Superior temporal gyrus (tissue), 1 donor: ENCODE data around the gene APPL2.

Experiments used
- DNase-seq: peaks from one replicate; pipeline ENCODE4 v3.0.0-alpha.2; 2016; ENCODE audit errors: extremely low spot score

APPL2 gene, protein sequence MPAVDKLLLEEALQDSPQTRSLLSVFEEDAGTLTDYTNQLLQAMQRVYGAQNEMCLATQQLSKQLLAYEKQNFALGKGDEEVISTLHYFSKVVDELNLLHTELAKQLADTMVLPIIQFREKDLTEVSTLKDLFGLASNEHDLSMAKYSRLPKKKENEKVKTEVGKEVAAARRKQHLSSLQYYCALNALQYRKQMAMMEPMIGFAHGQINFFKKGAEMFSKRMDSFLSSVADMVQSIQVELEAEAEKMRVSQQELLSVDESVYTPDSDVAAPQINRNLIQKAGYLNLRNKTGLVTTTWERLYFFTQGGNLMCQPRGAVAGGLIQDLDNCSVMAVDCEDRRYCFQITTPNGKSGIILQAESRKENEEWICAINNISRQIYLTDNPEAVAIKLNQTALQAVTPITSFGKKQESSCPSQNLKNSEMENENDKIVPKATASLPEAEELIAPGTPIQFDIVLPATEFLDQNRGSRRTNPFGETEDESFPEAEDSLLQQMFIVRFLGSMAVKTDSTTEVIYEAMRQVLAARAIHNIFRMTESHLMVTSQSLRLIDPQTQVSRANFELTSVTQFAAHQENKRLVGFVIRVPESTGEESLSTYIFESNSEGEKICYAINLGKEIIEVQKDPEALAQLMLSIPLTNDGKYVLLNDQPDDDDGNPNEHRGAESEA

DNA sequence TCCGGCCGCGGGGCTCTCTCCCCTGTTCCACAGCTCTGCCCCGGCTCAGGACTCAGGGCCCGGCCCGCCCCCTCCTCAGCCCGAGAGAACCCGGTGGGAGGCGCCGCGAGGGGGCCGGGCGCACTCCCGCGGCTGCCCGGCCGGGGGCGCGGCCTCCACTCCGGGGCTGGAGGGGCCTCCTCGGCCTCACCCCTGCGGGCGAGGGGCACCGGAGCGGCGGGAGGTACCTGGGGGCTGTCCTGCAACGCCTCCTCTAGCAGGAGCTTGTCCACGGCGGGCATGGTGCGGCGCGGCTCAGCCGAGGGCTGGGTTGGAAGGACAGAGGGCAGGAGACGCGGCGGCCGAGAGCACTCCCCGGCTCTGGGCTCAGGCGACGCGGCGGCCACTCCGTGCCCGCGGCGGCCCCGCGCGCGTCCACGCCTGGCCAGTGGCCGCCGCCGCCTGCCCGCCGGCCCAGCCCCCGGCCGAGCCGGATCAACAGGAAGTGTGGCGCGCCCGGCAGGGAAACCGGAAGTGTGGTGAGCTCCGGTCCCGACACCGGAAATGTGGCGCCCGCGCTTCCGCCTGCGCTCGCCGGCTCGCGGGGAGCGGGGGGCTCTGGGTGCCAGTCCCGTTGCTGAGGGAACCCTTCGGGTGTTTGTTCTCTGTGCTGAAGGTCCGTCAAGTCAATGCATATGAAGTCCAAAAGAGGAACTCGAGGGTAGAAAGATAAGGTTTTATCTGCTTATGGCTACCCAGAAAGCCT is at the start of gene APPL2:
Gene APPL2, minus strand, starts transcription at position 443 of the 745 bp plus-strand sequence. Its CDS starts 162 bp downstream, at position 281.
- DNase-seq, result peak; percentile 95

DNA sequence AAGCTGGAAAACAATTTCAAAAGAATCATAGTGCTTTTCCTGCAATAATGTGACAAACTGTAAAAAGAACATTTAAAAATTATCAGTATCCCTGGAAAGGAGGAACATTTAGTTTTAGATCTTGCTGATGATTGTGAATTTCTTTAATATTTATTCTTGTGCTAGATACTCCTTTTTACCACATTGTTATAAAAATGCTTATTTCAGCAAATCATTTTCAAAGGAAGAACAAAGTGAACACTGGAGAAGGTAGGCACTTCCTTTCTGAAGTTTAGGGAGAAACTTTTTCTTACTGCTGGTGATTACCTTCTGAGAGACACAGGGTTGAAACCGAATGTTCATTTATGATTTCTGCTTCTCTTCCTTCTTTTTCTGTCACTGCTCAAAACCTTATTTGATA is 49.4 kb upstream of the APPL2 start:
- DNase-seq, result no peak

DNA sequence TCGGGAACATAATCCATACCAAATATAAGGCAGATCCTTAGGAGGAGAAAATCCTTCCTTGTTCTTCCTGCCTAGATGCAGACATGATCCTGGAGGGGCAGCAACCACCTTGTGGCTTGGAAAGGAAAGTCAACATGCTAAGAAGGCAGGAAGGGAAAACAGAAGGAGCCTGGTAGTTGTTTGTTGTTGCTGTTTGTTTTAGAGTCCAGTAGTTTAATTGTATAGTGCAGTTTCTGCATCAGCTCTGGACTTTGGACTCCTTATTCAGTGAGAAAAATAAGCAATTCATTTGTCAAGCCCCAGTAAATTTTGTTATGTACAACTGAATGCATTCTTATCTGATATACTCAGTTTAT is 45.7 kb upstream of the APPL2 start:
- no peak for DNase-seq

DNA sequence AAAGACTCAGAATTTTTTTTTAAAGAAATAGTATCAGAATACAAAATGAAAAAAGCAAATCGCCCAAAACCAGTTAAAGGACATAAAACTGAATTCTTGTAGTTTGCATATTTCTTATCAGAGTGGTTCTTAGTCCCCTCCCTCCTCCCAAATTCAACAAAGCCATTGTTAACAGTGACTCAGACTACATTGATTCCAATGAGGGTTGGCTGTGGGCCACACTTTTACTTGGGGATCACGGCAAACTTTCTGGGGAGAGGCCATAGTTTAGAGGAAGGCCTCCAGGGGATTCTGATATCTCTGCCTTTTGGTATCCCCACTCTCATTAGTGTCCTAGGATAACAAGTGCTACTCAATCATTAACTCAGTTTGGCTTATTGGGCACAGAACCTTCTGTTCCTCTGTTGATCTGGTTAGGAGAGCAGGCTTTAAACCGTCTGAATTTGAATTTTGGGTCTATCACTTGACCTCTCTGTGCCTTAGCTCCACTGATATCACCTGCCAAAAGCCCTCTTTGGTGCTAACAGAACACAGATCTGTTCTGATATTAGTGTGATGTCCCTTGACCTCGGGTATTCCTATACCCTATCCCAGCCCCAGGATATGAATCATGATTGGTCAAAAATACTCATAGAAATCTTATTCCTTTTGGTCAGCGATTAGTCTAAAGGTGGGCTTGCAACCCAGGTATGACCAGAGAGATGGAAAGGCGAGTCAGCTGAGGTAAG is 45.2 kb upstream of the APPL2 start:
- DNase-seq, result no peak

DNA sequence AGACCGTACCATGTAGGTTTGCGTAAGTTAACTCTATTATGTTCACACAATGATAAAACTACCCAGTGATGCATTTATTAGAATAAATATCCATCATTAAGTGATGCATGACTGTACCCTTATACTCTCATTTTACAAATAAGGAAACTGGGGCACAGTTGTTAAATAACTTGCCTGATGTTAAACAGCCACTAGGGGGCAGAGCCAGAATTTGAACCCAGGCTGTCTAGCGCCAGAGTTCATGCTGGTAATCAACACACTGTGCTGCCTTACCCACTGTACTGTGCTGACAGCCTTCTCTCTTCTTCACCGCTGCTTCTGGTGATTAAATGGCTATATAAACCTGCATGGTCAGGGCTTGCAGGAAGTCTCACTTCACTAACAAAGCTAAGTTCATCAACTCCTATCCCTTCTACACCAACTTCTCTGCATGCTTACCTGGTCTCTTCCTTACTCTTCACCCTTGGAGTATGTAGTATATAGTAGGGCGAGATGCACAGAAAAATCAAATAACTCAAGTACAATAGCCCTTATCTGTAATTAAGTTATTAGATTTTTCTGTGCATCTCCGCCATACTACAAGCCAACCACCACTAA is 43.6 kb upstream of the APPL2 start:
- peak; percentile 33 for DNase-seq

DNA sequence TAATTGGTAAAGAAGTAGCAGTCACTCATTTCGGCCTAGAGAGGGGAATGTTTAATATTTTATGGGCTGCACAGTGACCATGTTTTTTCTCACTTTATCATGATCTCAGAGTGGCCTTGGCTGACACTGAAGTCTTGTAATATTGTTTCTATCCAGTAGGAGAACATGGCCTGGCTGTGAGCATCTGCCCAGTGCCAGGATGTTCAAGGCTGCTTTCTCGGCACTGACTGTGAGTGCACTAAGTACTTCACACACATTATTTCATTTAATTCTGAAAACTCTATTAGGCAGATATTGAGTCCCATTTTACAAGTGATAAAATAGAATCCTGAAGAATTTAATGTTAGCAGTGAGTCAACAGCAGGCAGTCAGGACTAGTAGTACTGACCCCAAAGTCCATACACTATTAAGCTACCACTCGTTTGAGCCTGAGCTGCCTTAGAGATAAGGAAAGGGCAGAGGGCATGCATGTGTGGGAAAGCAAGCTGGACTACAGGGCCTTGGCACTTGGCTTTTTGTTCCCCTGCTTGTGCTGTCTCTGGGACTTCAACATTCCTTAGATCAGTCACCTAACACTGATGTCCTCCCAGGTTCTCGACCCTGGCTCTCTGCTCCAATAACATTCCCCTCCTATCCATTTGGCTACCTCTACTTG is 42.2 kb upstream of the APPL2 start:
- DNase-seq, result no peak

DNA sequence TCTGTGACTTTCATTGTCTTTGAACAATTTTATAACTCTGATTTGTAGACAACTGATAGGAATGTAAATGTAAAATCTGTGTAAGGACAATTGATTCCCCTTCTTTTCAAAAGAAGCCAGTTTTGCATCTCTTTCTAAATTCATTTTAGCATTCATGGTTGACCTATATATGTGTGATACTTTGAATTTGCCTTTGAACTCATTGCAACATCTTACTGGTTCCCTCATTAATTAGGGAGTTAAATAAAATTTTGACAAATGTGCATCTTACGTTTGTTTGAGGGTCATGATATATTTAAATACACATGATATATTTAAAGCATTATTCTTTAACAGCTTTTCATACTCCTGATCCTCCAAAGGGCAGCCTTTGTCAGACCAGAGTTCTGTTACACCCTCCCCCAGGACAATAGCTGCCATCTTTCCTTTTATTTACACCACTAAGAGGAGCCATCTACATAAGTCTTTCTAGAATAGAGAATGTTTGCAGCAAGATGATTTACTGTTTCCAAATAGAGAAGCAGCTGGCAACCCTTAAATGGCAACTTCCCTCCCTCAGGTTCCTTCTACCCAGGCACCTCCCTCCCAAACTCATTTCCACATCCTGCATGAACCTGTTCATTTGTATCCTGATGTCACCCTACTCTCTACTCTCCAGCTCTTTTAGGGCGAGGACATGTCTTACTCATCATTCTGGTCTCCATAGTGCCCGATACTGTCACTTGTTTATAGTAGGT is 40.2 kb upstream of the APPL2 start:
- DNase-seq, result no peak

DNA sequence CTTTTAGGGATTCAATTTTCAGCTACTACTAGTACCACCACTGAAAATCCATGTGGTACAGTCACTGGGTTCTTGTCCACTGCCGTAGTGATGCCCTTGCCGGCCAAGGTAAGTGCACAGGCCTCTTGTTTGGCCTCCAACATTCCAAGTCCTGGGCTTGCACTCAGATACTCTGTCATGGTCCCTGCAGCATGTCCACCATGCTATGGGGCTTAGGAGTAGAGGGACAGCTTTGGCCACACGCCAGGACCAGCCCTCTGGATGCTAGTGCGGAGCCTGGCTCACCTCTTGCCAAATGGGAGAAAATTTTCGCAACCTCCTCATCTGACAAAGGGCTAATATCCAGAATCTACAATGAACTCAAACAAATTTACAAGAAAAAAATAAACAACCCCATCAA is 38.6 kb upstream of the APPL2 start:
- no peak for DNase-seq

DNA sequence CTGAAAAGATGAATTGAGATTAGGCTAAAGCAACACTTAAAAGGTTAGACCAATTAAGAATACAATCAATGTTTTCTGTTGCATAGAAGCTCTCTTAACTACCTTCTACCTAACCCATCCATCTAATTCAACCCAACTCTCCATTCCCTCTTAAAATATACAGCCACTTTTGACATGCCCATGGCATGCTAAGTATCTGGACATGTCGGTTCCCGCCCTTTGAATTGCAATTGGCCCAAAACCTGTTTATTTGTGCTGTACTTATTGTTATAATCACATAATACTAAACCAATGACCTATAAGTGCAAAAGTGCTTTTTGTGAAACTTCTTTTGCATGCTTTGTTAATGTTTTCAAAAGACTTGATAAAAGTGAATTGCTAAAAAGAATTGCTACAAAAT is 37.6 kb upstream of the APPL2 start:
- DNase-seq, result no peak

DNA sequence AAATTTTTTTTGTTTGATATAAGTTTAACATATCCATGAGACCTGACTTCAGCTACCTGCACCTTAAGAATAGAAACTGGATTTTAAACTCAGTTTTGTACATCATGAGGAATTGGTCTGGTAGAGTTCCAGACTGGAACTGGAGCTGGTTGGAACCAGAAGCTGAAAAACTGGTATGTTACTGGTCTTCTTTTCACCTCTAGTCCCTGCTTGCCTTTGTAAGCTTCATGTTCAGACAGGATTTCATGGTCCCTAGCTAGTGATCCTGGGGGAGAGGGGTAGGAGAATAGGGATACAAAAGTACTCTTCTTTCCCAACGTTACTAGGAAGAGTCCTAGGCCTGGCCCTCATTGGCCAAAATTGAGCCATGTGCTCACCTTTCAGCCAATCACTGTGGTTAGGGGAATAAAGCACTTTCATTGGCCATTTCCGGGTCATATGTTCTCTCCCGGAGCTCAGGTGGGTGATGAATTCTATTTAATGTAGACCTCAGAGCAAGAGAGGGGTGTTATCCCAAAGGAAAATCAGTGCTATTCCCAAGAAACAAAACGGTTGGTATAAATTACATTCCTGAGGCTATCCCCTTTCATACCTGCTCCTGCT is 36.9 kb upstream of the APPL2 start:
- DNase-seq, result no peak

DNA sequence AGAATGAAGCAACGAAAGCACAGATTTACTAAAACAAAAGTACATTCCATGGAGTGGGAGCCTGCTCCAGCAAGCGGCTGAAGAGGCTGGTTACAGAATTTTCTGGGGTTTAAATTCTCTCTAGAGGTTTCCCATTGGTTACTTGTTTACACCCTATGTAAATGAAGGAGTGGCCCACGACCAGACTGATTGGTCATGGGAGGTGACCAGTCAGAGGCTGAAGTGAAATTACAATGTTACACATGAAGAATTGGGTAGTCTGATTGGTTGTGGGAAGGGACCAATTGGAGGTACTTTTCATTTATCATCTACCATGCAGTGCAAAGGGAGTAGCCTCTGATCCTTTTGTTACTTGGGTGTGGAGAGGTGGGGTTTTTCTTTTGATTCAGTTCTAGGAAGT is 36.2 kb upstream of the APPL2 start:
- no peak for DNase-seq

DNA sequence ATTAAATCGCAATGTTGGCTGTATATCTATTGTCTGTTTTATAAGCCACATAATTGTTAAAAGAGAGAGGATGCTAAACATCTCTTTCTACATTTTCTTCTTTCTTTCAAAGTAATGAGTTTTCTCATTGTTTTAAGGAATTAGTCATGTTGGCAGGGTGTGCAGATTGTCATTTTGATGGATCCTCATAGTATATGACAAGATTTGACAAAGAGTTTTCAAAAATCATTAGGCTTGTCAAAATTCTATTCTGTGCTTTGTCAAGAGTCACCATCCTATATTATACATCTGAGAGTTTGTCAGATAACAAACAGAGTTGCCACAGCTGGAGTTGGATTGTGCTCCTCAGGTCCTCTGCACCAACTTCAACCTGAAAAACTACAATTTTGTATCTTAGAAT is 35.4 kb upstream of the APPL2 start:
- no peak for DNase-seq

DNA sequence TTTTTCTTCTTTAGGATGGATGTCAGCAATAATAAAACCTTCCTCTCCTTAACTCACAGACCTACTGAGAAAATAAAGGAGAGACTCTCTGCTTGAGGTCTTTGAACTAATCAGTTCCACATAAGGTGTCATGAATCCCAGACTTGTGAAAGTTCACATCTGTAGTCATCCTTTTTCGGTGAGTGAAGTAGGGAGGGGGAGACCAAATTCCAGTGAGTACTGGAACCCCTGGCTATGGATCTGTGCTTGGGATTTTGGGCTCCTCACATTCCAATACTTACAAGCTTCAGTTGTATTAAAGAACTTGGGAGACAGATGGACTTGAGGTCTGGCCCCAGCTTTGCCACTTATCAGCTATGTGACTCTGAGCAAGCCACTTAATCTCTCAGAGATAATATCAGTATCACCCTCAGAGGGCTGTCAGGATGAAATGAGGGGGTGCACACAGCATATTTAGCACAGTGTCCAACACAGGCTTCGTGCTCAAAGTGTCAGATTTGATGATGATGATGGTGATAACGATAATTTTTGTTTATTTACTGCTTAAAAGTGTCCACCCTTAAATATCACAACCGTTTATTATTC is 34.8 kb upstream of the APPL2 start:
- DNase-seq, result no peak

DNA sequence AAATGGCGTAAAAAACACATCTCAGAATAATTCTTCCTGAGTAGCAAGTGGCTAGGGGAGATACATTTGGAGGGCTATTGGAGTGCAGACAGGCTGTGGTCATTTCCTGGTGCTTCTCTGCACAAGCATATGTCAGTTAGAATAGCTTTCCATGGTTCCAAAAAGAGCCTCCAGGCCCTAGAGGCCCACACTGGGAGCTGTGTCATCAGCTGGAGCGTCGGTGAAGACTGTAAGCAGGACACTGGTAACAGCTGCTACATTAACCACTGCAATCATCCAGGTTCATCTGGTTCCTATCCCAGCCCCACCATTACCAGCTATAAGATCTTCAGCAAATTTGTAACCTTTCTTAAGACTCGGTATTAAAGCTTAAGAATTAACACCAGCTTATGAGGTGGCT is 31.7 kb upstream of the APPL2 start:
- no peak for DNase-seq

DNA sequence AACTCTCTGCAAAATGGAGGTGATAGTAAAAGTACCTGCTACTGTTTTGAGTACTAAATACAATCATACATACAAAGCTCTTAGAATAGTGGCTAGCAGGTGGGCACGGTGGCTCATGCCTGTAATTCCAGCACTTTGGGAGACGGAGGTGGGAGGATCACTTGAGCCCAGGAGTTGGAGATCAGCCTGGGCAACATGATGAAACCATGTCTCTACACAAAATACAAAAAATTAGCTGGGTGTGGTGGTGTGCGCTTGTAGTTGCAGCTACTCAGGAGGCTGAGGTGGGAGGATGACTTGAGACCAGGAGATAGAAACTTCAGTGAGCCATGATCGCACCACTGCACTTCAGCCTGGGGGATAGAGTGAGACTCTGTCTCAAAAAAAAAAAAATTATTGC is 28.8 kb upstream of the APPL2 start:
- DNase-seq, result no peak

DNA sequence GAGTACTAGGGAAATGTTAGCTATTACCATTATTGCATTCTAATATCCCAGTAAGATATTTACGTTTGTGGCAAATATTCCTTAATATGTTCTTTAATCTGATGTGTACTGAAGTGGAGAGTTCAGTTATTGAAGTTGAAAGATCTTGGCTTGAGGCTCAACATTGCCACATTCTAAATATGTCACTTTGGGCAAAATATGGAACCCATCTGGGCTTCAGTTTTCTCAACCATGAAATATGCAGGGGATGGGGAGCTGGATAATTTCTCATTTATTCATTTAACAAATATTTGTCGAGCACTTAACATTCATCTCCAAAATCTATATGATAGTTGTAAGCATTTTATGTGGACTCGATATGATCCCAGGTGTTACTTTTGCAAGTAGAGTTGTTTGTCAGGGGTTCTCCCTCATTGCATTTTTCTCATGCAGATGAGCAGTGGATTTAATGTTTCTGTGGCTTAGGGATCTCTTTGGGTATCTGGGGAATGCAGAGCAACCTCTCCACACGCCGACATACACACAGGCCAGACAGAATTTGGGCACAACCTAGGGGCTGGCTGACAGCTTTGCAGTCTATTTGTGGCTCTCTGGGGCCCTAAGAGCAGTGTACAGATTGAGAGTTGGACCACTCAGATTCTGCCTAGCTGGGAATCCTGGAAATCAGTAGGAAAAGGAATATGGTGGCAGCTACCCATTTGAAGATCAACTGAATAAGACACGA is 26.6 kb upstream of the APPL2 start:
- DNase-seq, result no peak

DNA sequence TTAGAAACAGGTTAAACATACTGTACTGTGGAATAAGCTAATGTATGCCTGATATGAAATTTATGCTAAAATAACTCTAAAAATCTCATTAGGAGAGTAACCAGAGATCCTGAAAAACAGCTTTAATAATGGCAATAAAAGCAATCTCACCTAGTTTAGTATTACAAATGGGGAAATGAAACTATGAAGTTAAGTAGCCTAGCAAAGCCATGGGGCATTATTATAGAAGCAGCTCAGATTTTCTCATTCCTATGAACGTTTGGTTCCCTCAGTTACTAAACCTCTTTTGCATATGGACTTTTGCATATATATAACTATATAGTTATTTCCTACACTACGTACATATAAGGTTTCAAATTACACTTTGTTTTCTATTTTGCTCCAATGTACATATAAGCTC is 25.0 kb upstream of the APPL2 start:
- no peak for DNase-seq

DNA sequence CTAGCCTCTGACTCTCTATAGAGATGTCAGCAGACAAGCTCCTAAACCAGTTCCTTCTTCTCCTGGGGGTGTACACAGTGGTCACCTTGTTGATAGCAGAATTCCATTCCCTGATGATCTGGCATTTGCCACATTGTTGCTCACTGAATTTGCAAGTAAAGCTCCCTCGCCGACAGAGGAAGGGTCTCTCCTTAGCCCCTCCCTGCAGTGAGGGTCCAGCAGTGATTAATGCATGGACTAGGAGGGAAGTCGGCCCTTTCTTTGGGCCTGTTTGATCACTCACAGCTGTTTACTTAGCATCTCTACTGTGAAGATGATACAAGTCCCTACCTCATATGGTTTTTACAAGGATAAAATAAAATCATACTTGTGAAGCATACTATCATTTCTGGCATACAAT is 23.3 kb upstream of the APPL2 start:
- DNase-seq, result no peak

DNA sequence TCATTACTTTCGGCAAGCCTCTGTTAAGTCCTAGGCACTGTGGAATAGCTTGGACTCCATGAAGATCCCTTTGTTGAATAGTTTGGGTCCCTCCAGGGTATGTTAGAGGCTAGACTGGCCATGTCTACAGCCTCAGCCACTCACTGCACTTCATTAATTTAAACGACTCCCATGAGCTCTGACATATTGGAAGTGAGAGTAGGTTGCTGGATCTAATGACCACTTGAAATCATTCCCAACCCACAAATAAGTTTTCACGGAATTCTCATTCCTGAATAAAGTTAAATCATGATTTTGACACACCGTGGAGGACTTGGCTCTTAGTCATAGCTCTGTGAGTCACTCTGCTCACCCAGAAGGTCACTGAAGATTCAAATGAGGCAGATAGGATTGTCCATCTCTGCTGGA is 21.4 kb upstream of the APPL2 start:
- DNase-seq, result no peak
